HG02884 (cell line): Measurements from ENCODE around the gene DENND1A.
"Not testable (repeated sequence)": the region's sequence is repeated elsewhere in the genome, so short reads cannot be mapped to it uniquely, and the experiment has no call there.

ENCODE experiments used
- ATAC-seq: cut with Tn5 transposase; IDR thresholded peaks from one replicate; pipeline ENCODE4 v1.9.1; 2021; ENCODE audit warnings: mild to moderate bottlenecking, moderate library complexity; ENCODE audit not compliant: unreplicated experiment

DENND1A gene

GRCh38 chr9:123742009-123742767 lies 187.7 kb downstream of the DENND1A start:
- ATAC-seq = no peak

GRCh38 chr9:123741214-123741613 lies 188.7 kb downstream of the DENND1A start:
- ATAC-seq = no peak

GRCh38 chr9:123739902-123740301 lies 190.0 kb downstream of the DENND1A start:
- no peak for ATAC-seq

- ATAC-seq = no peak
These were observed 190.5 kb downstream of the DENND1A start for GRCh38 chr9:123739387-123739786.

DNA sequence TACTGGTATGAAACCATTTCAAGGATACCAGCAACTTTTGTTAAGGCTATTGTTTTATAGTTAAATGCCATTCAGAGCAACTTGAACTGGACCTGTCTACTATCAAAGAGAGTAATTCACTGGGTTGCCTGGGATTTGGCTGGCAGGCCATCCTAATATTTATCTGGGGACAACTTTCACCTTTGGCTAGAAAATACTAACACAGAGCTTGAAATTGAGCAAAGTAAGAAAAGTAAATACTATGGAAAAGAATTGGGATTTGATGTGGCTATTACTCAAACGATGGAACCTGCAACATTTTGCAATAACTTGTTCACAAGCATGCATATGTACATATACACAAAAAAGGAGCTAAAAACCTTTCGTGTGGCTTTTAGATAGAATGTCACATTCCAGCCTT lies 191.3 kb downstream of the DENND1A start:
- ATAC-seq = no peak

DNA sequence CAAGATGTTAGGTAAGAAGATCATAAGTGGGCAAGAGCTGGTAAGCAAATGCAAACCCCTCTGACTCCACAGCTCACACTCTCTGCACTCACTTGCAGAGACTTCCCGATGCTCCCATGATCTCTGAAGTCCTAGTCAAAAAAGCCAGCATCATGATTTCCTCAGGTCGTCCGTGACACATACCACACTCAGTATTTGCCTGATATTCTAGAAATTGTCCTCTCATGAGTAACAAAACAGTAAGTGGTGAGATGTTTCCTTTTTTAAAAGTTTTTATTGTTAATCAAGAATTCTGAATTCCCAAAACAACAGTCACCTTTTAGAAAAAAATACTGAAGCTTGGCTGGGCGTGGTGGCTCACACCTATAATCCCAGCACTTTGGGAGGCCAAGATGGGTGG lies 194.6 kb downstream of the DENND1A start:
- ATAC-seq = no peak

DNA sequence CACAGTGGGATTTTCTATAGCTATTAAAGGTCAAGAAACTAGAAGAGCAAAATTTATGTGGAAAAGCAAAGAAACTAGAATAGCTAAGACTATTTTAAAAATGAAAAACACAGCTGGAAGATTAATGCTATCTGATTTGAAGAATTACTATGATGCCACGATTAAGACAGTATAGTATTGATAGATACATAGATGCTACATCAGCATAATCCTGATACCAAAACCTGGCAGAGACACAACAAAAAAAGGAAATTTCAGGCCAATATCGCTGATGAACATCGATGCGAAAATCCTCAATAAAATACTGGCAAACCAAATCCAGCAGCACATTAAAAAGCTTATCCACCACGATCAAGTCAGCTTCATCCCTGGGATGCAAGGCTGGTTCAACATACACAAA lies 201.4 kb downstream of the DENND1A start:
- ATAC-seq = not testable (repeated sequence)

GRCh38 chr9:123727332-123727731 lies 202.6 kb downstream of the DENND1A start:
- no peak for ATAC-seq

- ATAC-seq = no peak
These were observed 204.5 kb downstream of the DENND1A start for GRCh38 chr9:123725389-123725788.

- no peak for ATAC-seq
These were observed 205.6 kb downstream of the DENND1A start for GRCh38 chr9:123724211-123724796.

GRCh38 chr9:123723135-123723875 lies 206.6 kb downstream of the DENND1A start:
- no peak for ATAC-seq

DNA sequence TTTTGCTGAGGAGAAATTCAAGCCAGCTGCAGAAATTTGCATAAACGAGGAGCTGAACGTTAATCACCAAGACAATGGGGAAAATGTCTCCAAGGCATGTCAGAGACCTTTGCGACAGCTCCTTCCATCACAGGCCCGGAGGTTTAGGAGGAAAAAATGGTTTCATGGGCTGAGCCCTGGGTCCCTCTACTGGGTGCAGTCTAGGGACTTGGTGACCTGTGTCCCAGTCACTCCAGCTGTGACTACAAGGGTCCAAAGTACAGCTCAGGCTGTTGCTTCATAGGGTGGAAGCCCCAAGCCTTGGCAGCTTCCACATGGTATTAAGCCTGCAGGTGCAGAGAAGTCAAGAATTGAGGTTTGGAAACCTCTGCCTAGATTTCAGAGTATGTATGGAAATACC lies 207.5 kb downstream of the DENND1A start:
- no peak for ATAC-seq

DNA sequence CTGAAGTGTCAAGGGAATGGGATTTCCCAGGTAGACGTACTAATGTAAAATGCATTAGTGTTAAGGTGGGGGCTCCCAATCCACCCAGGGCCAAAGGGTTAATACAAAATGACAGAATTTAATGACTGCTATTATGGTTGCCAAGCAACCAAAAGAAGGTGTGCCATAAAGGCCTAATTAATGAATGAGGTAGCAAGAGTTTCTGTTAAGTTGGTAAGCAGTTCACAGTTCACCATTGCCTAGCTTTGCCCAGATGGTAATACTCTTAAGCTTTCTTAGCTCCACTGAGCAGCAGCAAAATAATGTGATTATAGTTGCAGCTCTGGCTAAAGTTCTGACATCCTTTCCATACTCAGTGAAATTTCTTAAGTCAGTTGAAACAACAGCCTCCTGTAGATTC lies 211.7 kb downstream of the DENND1A start:
- no peak for ATAC-seq

GRCh38 chr9:123717581-123718175 lies 212.2 kb downstream of the DENND1A start:
- no peak for ATAC-seq

DNA sequence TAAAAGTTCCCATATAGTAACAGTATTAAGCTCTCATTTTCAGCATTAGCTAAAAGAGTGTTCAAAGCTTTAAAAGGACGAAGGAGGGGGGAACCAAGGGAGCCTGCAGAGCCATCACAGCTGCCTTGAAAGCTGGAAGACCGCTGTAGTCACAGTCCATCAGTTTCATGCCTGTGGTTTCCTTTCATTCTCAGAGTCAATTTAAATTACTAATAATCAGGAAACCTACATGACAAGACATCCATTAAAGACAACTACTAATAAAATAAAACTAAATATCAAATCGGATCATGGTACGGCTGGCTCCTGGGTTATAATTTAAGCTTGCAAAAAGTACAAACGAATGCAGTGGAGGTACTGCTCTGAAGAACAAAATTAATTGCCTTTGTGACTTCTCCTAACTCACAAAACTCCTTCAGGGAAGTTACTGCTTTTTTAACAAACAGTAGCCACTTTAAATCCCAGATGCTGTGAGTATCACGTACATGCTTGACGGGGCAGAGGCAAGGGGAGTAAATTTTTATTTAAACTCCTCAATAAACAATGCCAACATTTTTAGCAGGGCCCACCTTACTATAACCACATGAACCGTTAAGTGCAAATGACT lies 213.5 kb downstream of the DENND1A start:
- peak; percentile 69 for ATAC-seq

- no peak for ATAC-seq
These were observed 214.7 kb downstream of the DENND1A start for GRCh38 chr9:123715258-123715657.

DNA sequence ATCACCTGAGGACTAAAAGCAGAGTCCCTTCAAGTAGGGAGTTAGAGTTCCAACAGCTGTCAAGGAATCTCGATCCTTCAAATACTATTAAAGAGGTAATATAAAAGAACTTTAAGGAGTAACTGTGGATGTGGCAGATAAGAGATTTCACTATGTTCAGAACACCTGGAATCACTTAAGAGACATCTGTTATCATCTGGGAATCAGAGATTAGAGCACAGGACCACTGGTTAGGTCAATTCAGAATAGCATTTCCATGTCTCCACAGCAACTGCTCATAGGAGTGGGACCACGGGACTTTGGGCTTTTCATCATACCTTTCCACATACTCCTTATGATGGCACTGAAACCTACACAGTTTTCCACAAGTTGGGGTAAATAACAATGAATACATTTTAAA lies 216.6 kb downstream of the DENND1A start:
- ATAC-seq = no peak

- no peak for ATAC-seq
These were observed 217.5 kb downstream of the DENND1A start for GRCh38 chr9:123712399-123712798.

- ATAC-seq = no peak
These were observed 219.6 kb downstream of the DENND1A start for GRCh38 chr9:123710299-123710698.

DNA sequence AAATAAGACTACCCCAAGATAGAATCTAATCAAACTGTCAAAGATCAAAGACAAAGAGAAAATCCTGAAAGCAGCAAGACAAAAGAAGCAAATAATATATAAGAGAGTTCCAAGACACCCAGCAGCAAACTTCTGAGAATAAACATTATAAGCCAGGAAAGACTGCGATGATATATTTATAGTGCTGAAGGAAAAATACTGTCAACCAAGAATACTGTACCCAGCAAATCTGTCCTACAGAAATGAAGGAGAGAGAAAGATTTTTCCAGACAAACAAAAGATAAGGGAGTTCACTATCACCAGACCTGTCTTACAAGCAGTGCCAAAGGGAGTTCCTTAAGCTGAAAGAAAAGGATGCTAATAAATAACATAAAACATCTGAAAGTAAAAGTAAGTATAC lies 227.4 kb downstream of the DENND1A start:
- ATAC-seq = no peak

- ATAC-seq = no peak
These were observed 232.2 kb downstream of the DENND1A start for GRCh38 chr9:123697686-123698085.
